Measurements from ENCODE around the gene FNBP1.
"Not testable (repeated sequence)": the region's sequence is repeated elsewhere in the genome, so short reads cannot be mapped to it uniquely, and the experiment has no call there.

DNA sequence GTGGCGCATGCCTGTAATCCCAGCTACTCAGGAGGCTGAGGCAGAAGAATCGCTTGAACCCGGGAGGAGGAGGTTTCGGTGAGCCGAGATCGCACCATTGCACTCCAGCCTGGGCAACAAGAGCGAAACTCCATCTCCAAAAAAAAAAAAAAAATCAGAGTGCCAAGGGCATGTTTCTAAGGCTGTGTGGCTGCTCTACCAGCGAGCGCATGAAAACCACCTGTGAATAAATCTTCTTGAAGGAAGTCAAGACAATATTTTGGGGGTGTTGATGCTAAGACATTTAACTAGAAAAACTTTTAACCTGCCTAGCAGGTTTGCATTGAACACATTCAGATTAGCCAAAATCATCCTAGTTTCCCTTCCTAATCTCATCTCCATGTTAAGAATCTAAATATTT is 62.8 kb downstream of the FNBP1 start:
- TF ChIP-seq EZH2 (IDR thresholded peaks at IDR 0.05; ENCODE audit: insufficient read depth, poor library complexity, severe bottlenecking); EZH2phosphoT487 (IDR thresholded peaks at IDR 0.05; ENCODE audit: insufficient read depth, low read depth): not testable (repeated sequence)

Data from GM23248 (cell line).